ENCODE results near the gene ZNF148.

Gene ZNF148

GRCh38 chr3:125213946-125214542 lies 161.1 kb downstream of the ZNF148 start:
- TF ChIP-seq JUND (IDR thresholded peaks at IDR 0.05; ENCODE audit: low read depth): no peak
- DNase-seq (ENCODE audit: low read depth in 1 of 2, low spot score in 1 of 2): peak in 1 of 2 experiments; percentile 21
- in situ Hi-C loops (cut with HindIII; ENCODE audit: low pct_unique_long_range_greater_than_20kb, low sequenced_read_pairs): no loop called here

GRCh38 chr3:125213364-125213755 lies 161.8 kb downstream of the ZNF148 start:
- in situ Hi-C loops (cut with HindIII; ENCODE audit: low pct_unique_long_range_greater_than_20kb, low sequenced_read_pairs): no loop called here
- TF ChIP-seq JUND (IDR thresholded peaks at IDR 0.05; ENCODE audit: low read depth): no peak
- no peak for DNase-seq (ENCODE audit: low read depth in 1 of 2, low spot score in 1 of 2)

- peak; percentile 44 to 53 for DNase-seq (ENCODE audit: low read depth in 1 of 2, low spot score in 1 of 2)
- in situ Hi-C loops (cut with HindIII; ENCODE audit: low pct_unique_long_range_greater_than_20kb, low sequenced_read_pairs): no loop called here
- TF ChIP-seq JUND (IDR thresholded peaks at IDR 0.05; ENCODE audit: low read depth): no peak
Observed at GRCh38 chr3:125212509-125213363, 162.4 kb downstream of the ZNF148 start, which contains the start of gene SLC12A8. Gene SLC12A8, minus strand, starts transcription at chr3:125212748. Its CDS starts 1,399 bp downstream, at chr3:125211349.

GRCh38 chr3:125212091-125212508 lies 163.0 kb downstream of the ZNF148 start:
- in situ Hi-C loops (cut with HindIII; ENCODE audit: low pct_unique_long_range_greater_than_20kb, low sequenced_read_pairs): no loop called here
- no peak for TF ChIP-seq JUND (IDR thresholded peaks at IDR 0.05; ENCODE audit: low read depth)
- DNase-seq (ENCODE audit: low read depth in 1 of 2, low spot score in 1 of 2): peak; percentile 31 to 44

- in situ Hi-C loops (cut with HindIII; ENCODE audit: low pct_unique_long_range_greater_than_20kb, low sequenced_read_pairs): no loop called here
- no peak for DNase-seq (ENCODE audit: low read depth in 1 of 2, low spot score in 1 of 2)
- no peak for TF ChIP-seq JUND (IDR thresholded peaks at IDR 0.05; ENCODE audit: low read depth)
Observed at GRCh38 chr3:125211523-125212090, 163.5 kb downstream of the ZNF148 start.

GRCh38 chr3:125207949-125208568 lies 167.1 kb downstream of the ZNF148 start:
- TF ChIP-seq JUND (IDR thresholded peaks at IDR 0.05; ENCODE audit: low read depth): no peak

GRCh38 chr3:125207507-125207906 lies 167.6 kb downstream of the ZNF148 start:
- peak in 1 of 2 experiments; percentile 54 for DNase-seq (ENCODE audit: low read depth in 1 of 2, low spot score in 1 of 2)
- in situ Hi-C loops (cut with HindIII; ENCODE audit: low pct_unique_long_range_greater_than_20kb, low sequenced_read_pairs): no loop called here
- no peak for TF ChIP-seq JUND (IDR thresholded peaks at IDR 0.05; ENCODE audit: low read depth)

More at GRCh38 chr3:125207949-125208568, 167.1 kb downstream of the ZNF148 start:
- no peak for DNase-seq (ENCODE audit: low read depth in 1 of 2, low spot score in 1 of 2)
- in situ Hi-C loops (cut with HindIII; ENCODE audit: low pct_unique_long_range_greater_than_20kb, low sequenced_read_pairs): no loop called here

- TF ChIP-seq JUND (IDR thresholded peaks at IDR 0.05; ENCODE audit: low read depth): no peak
- in situ Hi-C loops (cut with HindIII; ENCODE audit: low pct_unique_long_range_greater_than_20kb, low sequenced_read_pairs): no loop called here
- no peak for DNase-seq (ENCODE audit: low read depth in 1 of 2, low spot score in 1 of 2)
Observed at GRCh38 chr3:125206934-125207333, 168.2 kb downstream of the ZNF148 start.

GRCh38 chr3:125203731-125204130 lies 171.4 kb downstream of the ZNF148 start:
- no peak for TF ChIP-seq JUND (IDR thresholded peaks at IDR 0.05; ENCODE audit: low read depth)
- in situ Hi-C loops (cut with HindIII; ENCODE audit: low pct_unique_long_range_greater_than_20kb, low sequenced_read_pairs): no loop called here
- no peak for DNase-seq (ENCODE audit: low read depth in 1 of 2, low spot score in 1 of 2)

- TF ChIP-seq JUND (IDR thresholded peaks at IDR 0.05; ENCODE audit: low read depth): no peak
- in situ Hi-C loops (cut with HindIII; ENCODE audit: low pct_unique_long_range_greater_than_20kb, low sequenced_read_pairs): no loop called here
- DNase-seq (ENCODE audit: low read depth in 1 of 2, low spot score in 1 of 2): no peak
Observed at GRCh38 chr3:125202197-125202596, 172.9 kb downstream of the ZNF148 start.

- DNase-seq (ENCODE audit: low read depth in 1 of 2, low spot score in 1 of 2): no peak
- TF ChIP-seq JUND (IDR thresholded peaks at IDR 0.05; ENCODE audit: low read depth): no peak
- in situ Hi-C loops (cut with HindIII; ENCODE audit: low pct_unique_long_range_greater_than_20kb, low sequenced_read_pairs): no loop called here
Observed at GRCh38 chr3:125200731-125201139, 174.4 kb downstream of the ZNF148 start.

GRCh38 chr3:125194849-125195601 lies 180.1 kb downstream of the ZNF148 start:
- TF ChIP-seq JUND (IDR thresholded peaks at IDR 0.05; ENCODE audit: low read depth): no peak
- in situ Hi-C loops (cut with HindIII; ENCODE audit: low pct_unique_long_range_greater_than_20kb, low sequenced_read_pairs): no loop called here
- DNase-seq (ENCODE audit: low read depth in 1 of 2, low spot score in 1 of 2): peak in 1 of 2 experiments; percentile 22
